Glomerular visceral epithelial cell (primary cell): ENCODE measurements around the gene MBD2.
"Not testable (repeated sequence)": the region's sequence is repeated elsewhere in the genome, so short reads cannot be mapped to it uniquely, and the experiment has no call there.

Experiments used
- DNase-seq: peaks from one replicate; pipeline ENCODE4 v3.0.0-alpha.2; 2016; ENCODE audit errors: extremely low spot score

Gene MBD2

GRCh38 chr18:54224379-54225014 lies at the start of gene MBD2:
Gene MBD2, minus strand, starts transcription at chr18:54224669. Its CDS starts 110 bp downstream, at chr18:54224559.
- peak; percentile 96 for DNase-seq

GRCh38 chr18:54269893-54270844 lies 45.7 kb upstream of the MBD2 start:
- peak; percentile 77 for DNase-seq

- no peak for DNase-seq
Observed at GRCh38 chr18:54268751-54269150, 44.3 kb upstream of the MBD2 start.

- DNase-seq: no peak
Observed at GRCh38 chr18:54267701-54268100, 43.2 kb upstream of the MBD2 start.

GRCh38 chr18:54263904-54264336 lies 39.5 kb upstream of the MBD2 start:
- DNase-seq: no peak

- no peak for DNase-seq
Observed at GRCh38 chr18:54261894-54262293, 37.4 kb upstream of the MBD2 start.

- no peak for DNase-seq
Observed at GRCh38 chr18:54260396-54261072, 36.1 kb upstream of the MBD2 start.

- DNase-seq: not testable (repeated sequence)
Observed at GRCh38 chr18:54257818-54258217, 33.3 kb upstream of the MBD2 start.

- no peak for DNase-seq
Observed at GRCh38 chr18:54257015-54257414, 32.5 kb upstream of the MBD2 start.

- DNase-seq: no peak
Observed at GRCh38 chr18:54255141-54255540, 30.7 kb upstream of the MBD2 start.

GRCh38 chr18:54254265-54254758 lies 29.8 kb upstream of the MBD2 start:
- DNase-seq: peak; percentile 10

- DNase-seq: no peak
Observed at GRCh38 chr18:54251606-54252390, 27.3 kb upstream of the MBD2 start.

- no peak for DNase-seq
Observed at GRCh38 chr18:54250846-54251261, 26.4 kb upstream of the MBD2 start.

GRCh38 chr18:54247511-54248175 lies 23.2 kb upstream of the MBD2 start:
- no peak for DNase-seq

- no peak for DNase-seq
Observed at GRCh38 chr18:54242327-54242726, 17.9 kb upstream of the MBD2 start.

- DNase-seq: no peak
Observed at GRCh38 chr18:54241483-54241882, 17.0 kb upstream of the MBD2 start.

- DNase-seq: no peak
Observed at GRCh38 chr18:54240629-54241107, 16.2 kb upstream of the MBD2 start.

GRCh38 chr18:54239601-54240000 lies 15.1 kb upstream of the MBD2 start:
- no peak for DNase-seq

GRCh38 chr18:54239091-54239490 lies 14.6 kb upstream of the MBD2 start:
- DNase-seq: no peak

- DNase-seq: no peak
Observed at GRCh38 chr18:54238173-54238936, 13.9 kb upstream of the MBD2 start.
